Measurements from ENCODE around the gene HOXA13.
A peak's percentile ranks its signal among the peaks of the same experiment; 100 is the strongest.

HOXA13 gene

GRCh38 chr7:27182285-27182841, 17.5 kb downstream of the HOXA13 start:
- DNase-seq (ENCODE audit: low read depth in 2 of 3, low spot score in 1 of 3) = no peak

DNA sequence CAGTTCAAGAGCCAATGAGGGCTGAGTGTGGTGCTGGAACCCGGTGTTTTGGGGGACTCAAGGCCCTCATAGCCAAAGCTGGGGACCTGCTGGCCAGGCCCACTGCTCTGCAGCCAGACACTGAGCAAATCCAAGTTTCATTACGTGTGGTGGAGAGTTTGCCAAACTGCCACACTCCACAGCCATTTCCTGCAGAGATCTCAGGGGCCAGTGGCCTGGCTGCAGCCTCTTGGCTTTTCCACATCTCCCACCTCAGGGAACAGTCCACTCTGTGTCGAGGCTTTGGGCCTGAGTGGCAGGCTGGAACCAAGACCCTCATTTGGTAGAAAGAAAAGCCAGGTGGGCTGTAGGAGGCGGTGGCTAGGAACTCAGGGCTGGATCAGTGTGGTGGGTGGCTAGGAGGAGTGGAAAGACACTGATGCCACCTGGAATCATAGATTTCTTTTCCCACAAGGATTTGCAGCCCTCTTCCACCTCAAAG, 18.1 kb downstream of the HOXA13 start:
- no peak for DNase-seq (ENCODE audit: low read depth in 2 of 3, low spot score in 1 of 3)

DNA sequence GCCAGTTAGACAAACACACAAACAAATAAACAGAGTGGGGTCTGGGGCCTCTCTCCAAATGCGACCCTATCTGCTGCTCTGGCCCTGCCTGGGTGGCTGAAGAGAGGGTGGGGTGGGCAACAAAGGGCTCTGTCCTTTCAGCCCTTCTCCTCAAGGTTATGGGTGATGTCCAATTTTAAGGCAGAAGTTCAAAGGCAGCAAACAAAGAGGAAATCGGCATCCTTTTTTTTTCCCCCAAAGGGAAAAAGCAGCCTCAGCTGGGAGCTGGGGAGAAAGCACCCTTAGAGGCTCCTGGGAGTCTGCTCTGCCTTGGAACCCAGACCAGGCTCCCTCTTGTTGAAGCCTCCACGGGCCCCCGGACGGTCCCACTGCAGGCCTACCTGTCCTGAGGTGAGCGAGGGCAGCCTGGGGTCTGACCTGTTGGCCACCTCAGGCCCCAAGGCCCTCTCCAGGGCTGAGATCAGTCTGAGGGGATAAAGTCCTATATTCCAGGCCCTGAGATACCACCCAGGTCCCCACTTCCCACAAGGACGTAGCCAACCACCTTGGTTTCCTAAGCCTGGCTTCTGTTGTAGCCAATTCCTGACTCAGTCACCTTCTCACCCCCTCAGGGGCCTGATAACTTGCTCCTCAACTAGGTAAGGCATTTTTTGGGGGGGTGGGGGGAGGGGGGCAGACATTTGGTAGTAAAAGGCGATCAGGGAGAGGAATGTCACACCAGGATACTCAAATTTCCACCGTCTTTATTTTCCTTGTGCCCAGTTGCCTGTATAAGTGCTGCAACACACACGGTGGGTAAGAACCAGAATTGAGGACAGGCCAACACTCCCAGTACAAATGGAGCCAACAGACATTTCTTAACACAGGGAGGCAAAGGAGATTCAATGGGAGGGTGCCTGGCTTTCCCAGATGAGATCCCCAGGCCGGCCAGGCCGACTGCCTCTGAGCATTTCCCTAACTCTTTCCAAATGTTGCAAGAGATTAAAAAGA, 19.2 kb downstream of the HOXA13 start:
- no peak for DNase-seq (ENCODE audit: low read depth in 2 of 3, low spot score in 1 of 3)

GRCh38 chr7:27179503-27180430, 20.1 kb downstream of the HOXA13 start:
- DNase-seq (ENCODE audit: low read depth in 2 of 3, low spot score in 1 of 3) = peak in 2 of 3 donors; percentile 58 to 59

GRCh38 chr7:27179030-27179429, 20.9 kb downstream of the HOXA13 start:
- no peak for DNase-seq (ENCODE audit: low read depth in 2 of 3, low spot score in 1 of 3)

DNA sequence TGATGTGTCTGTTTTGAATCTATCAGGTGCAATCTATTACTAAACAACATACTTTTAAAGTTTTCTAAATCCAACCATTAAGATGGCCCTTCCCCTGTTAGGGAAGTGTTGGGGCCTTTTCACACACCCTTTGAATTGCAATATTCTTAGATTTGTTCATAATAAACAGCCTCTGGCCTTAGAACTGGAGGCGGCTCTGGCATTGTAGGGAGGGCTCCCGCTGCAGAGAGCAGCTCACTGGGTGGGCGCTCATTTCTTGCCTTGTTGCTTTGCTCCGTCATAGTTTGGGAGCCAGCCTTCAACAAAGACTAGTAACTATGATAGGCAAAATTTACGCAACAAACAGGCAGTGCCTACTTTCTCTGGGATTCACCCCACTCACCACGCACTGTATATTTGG, 21.5 kb downstream of the HOXA13 start:
- no peak for DNase-seq (ENCODE audit: low read depth in 2 of 3, low spot score in 1 of 3)

DNA sequence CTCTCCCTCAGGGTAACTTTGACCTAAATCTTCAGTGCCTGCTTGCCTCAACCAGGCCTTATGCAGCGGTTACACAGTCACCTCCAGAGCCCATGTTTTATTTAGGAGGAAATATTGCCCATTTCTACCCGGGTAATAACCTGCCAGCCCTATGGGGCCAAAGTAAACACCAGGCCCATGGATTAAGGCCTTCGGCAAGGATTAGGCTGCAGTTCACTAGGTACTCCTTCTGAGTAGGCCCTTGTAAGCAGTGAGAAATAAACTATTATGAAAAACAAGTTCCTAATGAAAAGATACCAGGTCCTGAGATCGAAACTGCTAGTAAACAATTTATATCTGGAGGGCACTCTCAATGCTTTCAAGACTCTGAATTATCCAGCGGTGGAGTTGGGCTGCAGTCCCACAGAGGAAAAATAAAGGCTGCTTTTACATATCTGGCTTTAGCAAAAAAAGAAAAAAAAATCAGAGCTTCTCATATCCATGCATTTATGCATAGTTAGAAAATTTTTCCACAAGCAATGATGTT, 22.0 kb downstream of the HOXA13 start:
- no peak for DNase-seq (ENCODE audit: low read depth in 2 of 3, low spot score in 1 of 3)

GRCh38 chr7:27176962-27177794, 22.7 kb downstream of the HOXA13 start:
- no peak for DNase-seq (ENCODE audit: low read depth in 2 of 3, low spot score in 1 of 3)

DNA sequence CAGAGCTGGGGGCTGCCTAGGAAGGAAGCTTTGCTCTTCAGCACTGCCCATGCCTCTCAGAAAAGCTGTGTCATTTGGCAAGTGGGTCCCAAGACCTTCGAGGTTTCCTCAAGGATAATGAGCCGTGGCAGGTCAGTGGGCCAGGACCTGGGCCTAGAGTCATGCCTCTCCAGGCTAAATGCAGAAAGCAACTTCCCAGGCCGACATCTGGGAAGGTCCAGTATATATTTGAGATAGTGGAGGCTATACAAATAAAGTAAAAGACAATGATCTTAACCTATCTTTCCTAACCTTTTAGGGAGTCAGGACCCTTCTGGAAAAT, 23.4 kb downstream of the HOXA13 start:
- no peak for DNase-seq (ENCODE audit: low read depth in 2 of 3, low spot score in 1 of 3)

GRCh38 chr7:27175626-27176523, 24.0 kb downstream of the HOXA13 start:
- no peak for DNase-seq (ENCODE audit: low read depth in 2 of 3, low spot score in 1 of 3)

GRCh38 chr7:27174874-27175625, 24.8 kb downstream of the HOXA13 start:
- DNase-seq (ENCODE audit: low read depth in 2 of 3, low spot score in 1 of 3) = no peak

- DNase-seq (ENCODE audit: low read depth in 2 of 3, low spot score in 1 of 3) = no peak
Measured at GRCh38 chr7:27173956-27174873, 25.7 kb downstream of the HOXA13 start, which contains the start of gene HOXA10. HOXA10 (minus strand) TSS chr7:27174320; CDS start chr7:27174306, 14 bp downstream.

DNA sequence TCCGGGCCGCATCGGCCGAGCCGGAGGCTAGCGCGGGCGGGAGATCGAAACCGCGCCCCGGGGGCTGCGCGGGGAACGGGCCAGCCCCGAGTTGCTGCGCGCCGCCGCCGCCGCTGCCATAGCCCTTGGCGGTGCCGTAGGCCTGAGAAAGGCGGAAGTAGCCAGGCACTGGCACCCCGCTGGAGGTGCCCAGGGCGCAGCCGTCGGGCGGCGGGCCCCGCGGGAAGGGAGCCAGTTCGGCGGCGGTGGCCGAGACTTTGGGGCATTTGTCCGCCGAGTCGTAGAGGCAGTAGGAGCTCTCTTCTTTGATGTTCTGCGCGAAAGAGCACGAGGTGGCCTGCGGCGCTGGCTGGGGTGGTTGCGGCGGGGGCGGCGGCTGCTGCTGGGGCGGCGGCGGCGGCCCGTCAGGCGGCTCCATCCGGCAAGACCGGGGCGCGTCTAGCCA, 26.4 kb downstream of the HOXA13 start:
- no peak for DNase-seq (ENCODE audit: low read depth in 2 of 3, low spot score in 1 of 3)

- no peak for DNase-seq (ENCODE audit: low read depth in 2 of 3, low spot score in 1 of 3)
Measured at GRCh38 chr7:27172823-27173510, 26.9 kb downstream of the HOXA13 start.

GRCh38 chr7:27172315-27172774, 27.5 kb downstream of the HOXA13 start:
- DNase-seq (ENCODE audit: low read depth in 2 of 3, low spot score in 1 of 3) = no peak

GRCh38 chr7:27171637-27172314, 28.1 kb downstream of the HOXA13 start:
- no peak for DNase-seq (ENCODE audit: low read depth in 2 of 3, low spot score in 1 of 3)
